ENCODE data around the gene HADHB. TPM values are rescaled to one million over a fixed set of nuclear protein-coding genes. Genes with fewer than 3 reads are reported as not detected.

Gene HADHB
- total RNA-seq, 1 experiment from 2014 or later, result 41.3 TPM

DNA sequence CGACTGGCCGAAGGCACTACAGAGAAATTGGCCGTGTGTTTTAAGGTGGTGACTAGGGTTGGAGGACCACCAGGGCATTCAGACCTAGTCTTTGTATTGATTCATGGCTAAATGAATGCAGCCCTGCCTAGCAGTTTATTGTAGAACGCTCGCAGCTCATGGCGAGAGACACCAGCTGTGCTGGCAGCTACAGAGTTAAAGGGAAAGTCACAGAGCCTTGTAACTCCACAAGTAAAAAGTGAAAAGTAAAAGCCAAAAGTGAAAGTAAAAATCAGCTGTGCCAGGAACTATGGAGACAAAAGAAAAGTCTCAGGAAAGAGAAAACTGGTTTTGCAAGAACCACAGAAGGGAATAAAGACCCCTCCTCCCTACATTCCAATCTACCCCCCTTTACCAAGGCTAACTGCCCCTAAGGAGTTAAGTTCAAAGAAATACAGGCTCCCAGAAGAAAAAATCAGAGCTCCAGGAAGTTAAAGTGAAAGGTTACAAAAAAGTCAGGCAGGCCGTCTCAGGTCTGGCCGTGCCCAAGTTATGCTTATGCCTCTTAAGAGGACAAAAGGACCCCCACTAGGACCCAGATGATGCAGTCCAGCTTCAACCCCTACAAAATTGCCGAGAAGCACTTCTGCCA is 54.8 kb downstream of the HADHB start:
- TF ChIP-seq, protein P1, sequence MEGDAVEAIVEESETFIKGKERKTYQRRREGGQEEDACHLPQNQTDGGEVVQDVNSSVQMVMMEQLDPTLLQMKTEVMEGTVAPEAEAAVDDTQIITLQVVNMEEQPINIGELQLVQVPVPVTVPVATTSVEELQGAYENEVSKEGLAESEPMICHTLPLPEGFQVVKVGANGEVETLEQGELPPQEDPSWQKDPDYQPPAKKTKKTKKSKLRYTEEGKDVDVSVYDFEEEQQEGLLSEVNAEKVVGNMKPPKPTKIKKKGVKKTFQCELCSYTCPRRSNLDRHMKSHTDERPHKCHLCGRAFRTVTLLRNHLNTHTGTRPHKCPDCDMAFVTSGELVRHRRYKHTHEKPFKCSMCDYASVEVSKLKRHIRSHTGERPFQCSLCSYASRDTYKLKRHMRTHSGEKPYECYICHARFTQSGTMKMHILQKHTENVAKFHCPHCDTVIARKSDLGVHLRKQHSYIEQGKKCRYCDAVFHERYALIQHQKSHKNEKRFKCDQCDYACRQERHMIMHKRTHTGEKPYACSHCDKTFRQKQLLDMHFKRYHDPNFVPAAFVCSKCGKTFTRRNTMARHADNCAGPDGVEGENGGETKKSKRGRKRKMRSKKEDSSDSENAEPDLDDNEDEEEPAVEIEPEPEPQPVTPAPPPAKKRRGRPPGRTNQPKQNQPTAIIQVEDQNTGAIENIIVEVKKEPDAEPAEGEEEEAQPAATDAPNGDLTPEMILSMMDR (conservative IDR thresholded peaks at IDR 0.05), result no peak

More for the DNA sequence above, 54.8 kb downstream of the HADHB start:
- Histone ChIP-seq H3K23ac (ENCODE audit: insufficient read length, low read depth, low read length) (no peak overlapping the region), H3K4me2 (ENCODE audit: insufficient read depth, insufficient read length, low read length) (peak overlapping the region; percentile 82), H3K56ac (ENCODE audit: insufficient read length, low read depth, low read length) (no peak overlapping the region), H2AFZ (ENCODE audit: low read length) (no peak overlapping the region), H3K14ac (ENCODE audit: insufficient read depth, low read length) (peak overlapping the region; percentile 66; the same call in 1 of the 2 replicates), H3K27ac (ENCODE audit: insufficient read length, low read depth, low read length) (peak overlapping the region; percentile 66), H3K23me2 (ENCODE audit: insufficient read length, low read depth, low read length, poor library complexity, severe bottlenecking) (peaks cover 15% of the 10 kb centered on the region), H4K20me1 (ENCODE audit: control insufficient read depth, insufficient read depth, insufficient read length) (no peaks in the 10 kb centered on the region), H2BK12ac (ENCODE audit: insufficient read length, low read depth, low read length) (no peak overlapping the region), H3K9me3 (ENCODE audit: control insufficient read depth, low read depth, low read length) (no peaks in the 10 kb centered on the region), H3K4me1 (ENCODE audit: insufficient read depth, low read length) (peaks cover 6% of the 10 kb centered on the region; the same call in 1 of the 2 replicates), H3K18ac (ENCODE audit: insufficient read length, low read depth, low read length) (no peak overlapping the region), H4K8ac (replicated peaks; ENCODE audit: insufficient read length, low read depth, low read length) (no peak overlapping the region), H3K4ac (ENCODE audit: low read depth, low read length) (no peak overlapping the region), H3K9ac (ENCODE audit: extremely low read depth, insufficient read length, low read length) (peak overlapping the region; percentile 73), H3K79me2 (ENCODE audit: insufficient read depth, low read length) (no peaks in the 10 kb centered on the region), H4K91ac (ENCODE audit: insufficient read length, low read depth, low read length) (no peak overlapping the region), H3K79me1 (ENCODE audit: insufficient read depth, low read depth, low read length, poor library complexity, severe bottlenecking) (no peaks in the 10 kb centered on the region), H3T11ph (ENCODE audit: low read length) (no peak overlapping the region), H2BK15ac (ENCODE audit: low read depth, low read length) (no peak overlapping the region), H2BK20ac (ENCODE audit: low read depth, low read length, poor library complexity, severe bottlenecking) (no peak overlapping the region), H2BK120ac (ENCODE audit: low read depth, low read length, poor library complexity, severe bottlenecking) (no peak overlapping the region), H3K27me3 (ENCODE audit: insufficient read depth, low read length) (no peaks in the 10 kb centered on the region), H4K5ac (ENCODE audit: insufficient read length, low read depth, low read length) (no peak overlapping the region), H2BK5ac (ENCODE audit: insufficient read length, low read length) (no peak overlapping the region), H2AK5ac (ENCODE audit: insufficient read length, low read length) (no peak overlapping the region)
- no peaks in the 10 kb centered on the region for H3K9me3 Mint-ChIP-seq
- peaks cover 14% of the 10 kb centered on the region; the same call in 1 of the 2 replicates for H3K27me3 Mint-ChIP-seq (ENCODE audit: low read depth)
- DNase-seq, result no peak
- no peak overlapping the region for H3K4me3 Mint-ChIP-seq
- H3K36me3 Mint-ChIP-seq (ENCODE audit: insufficient read depth in 1 of 3, low read depth in 3 of 3), result no peaks in the 10 kb centered on the region
- no peak overlapping the region for H3K27ac Mint-ChIP-seq
- peaks cover 0 to 7% of the 10 kb centered on the region in 2 experiments; a peak in 3 of 4 replicates for H3K4me1 Mint-ChIP-seq
- no CpG with 5 or more reads among the region's 9 CpGs for WGBS (ENCODE audit: extremely low coverage, insufficient read length, low lambda C conversion rate)

Measured in H9 (cell line).